Gastrocnemius medialis (tissue), 4 donors: ENCODE measurements around the gene LDLRAD3.

Experiments
- CTCF ChIP-seq, 5 experiments: fragments of 450-650 bp in 3 of 5; fragments of 200-600 bp in 2 of 5; sonication (generic) in 2 of 5; IDR thresholded peaks in 4 of 5; conservative IDR thresholded peaks in 1 of 5; 1 replicate in 4 of 5; 2 replicates in 1 of 5; pipeline ENCODE4 v1.5.1; 2016 to 2019; ENCODE audit warnings: antibody characterized with exemption in 5 of 5, mild to moderate bottlenecking in 3 of 5, moderate library complexity in 3 of 5
- POLR2A ChIP-seq, 2 donors: fragments of 450-650 bp; IDR thresholded peaks; one replicate each; pipeline ENCODE4 v1.6.1; 2017; ENCODE audit warnings: antibody characterized with exemption in 2 of 2, mild to moderate bottlenecking in 2 of 2, moderate library complexity in 2 of 2

- TF ChIP-seq CTCF (IDR thresholded peaks at IDR 0.05 in 4 of 5, conservative IDR thresholded peaks at IDR 0.05 in 1 of 5) (no peak), POLR2A (IDR thresholded peaks at IDR 0.05) (no peak)
Observed at GRCh38 chr11:36000616-36001190, 56.8 kb downstream of the LDLRAD3 start.
